Activated T-cell treated with anti-CD3 and anti-CD28 coated beads for 48 hours (primary cell): ENCODE measurements around the gene HYAL3.
A peak's percentile ranks its signal among the peaks of the same experiment; 100 is the strongest.
"Not testable (repeated sequence)": the region's sequence is repeated elsewhere in the genome, so short reads cannot be mapped to it uniquely, and the experiment has no call there.

ENCODE experiments used
- DNase-seq: peaks from one replicate; pipeline ENCODE4 v3.0.0-alpha.2; 2020; ENCODE audit warnings: low read depth

The HYAL3 gene

DNA sequence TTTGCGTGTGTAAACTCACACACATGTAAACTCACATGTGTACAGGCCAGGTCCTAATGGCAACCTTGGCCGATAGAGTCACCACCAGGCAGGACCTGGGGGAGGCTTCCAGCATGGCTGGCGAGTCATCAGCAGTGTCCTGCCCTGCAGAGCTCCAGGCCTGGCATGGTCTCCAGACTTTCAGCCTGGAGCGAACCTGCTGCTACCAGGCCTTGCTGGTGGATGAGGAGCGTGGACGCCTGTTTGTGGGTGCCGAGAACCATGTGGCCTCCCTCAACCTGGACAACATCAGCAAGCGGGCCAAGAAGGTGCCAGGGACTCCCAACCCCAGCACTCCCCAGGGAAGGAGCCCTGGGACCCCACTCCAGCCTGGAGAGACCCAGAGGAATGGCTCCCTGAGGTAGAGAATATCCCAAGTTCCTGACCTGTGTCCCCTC lies 29.2 kb downstream of the HYAL3 start:
- no peak for DNase-seq

DNA sequence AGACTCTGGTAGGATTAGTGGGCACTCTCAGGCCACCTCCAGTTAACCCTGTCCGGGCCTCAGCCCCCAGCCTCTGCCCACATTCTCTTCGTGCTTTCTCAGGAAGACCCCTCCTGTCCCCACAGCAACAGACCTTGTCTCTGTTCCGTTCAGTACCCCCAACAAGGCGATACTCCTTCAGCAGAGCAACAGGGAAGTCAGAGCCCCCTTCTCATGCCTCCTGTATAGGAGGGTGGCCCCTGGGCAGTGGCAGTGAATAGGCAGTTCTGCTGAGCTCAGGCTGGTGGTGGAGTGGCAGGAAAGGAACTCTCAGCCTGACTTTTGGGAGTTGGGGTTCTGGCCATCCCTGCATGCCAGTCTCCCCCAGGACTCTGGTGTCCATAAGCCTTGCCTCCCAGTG lies 29.7 kb downstream of the HYAL3 start:
- no peak for DNase-seq

DNA sequence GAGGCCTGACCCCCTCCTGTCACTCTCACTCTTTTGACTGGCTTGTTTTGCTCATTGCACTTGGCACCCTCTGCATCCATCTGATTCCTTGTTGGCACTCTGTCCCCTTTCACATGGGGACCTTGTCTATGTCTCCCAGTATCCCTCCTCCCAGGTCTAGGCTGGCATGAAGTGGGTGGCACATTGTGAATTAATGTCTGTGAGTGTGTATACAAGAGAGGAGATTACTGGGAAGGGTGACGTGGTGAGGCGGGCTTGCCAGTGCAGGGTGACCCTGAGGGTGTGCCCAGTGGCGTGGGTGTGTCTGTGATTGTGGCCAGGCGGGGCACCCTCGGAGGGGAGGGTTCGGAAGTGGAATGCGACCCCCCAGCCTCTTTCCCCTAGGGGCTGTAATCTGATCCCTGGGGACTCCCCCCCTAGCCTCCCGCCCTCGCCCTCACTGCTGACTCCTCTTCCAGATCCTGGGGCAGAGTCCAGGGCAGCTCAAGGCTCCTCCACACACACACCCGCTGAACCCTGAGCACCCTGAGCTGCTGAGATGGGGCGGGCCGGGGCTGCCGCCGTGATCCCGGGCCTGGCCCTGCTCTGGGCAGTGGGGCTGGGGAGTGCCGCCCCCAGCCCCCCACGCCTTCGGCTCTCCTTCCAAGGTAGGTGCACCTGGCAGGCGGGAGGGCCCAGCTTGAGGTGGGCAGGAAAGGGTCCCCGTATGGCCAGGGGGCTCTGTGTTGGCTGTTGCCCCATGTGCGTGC lies 30.3 kb downstream of the HYAL3 start, which contains the start of gene SEMA3B:
SEMA3B (plus strand) TSS at position 445 of the 749 bp plus-strand sequence; CDS start at position 539, 94 bp downstream.
- DNase-seq, result no peak

DNA sequence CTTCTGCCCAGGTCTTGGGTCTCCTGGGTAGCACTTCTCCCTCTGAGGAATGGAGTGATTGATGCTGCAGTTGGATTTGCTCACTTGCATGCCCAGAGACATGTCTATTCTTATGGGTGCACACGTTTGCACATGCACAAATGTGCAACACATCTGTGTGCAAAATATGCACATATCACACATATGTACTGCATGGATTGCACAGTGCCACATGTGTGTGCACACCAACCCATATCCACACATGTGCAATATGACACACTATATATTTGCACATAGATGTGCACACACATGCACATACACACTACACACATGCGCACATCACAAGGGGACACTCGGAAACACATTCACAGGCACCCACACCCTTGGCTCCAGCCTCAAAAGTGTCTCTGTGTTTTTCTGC lies 30.9 kb downstream of the HYAL3 start:
- DNase-seq, result no peak

DNA sequence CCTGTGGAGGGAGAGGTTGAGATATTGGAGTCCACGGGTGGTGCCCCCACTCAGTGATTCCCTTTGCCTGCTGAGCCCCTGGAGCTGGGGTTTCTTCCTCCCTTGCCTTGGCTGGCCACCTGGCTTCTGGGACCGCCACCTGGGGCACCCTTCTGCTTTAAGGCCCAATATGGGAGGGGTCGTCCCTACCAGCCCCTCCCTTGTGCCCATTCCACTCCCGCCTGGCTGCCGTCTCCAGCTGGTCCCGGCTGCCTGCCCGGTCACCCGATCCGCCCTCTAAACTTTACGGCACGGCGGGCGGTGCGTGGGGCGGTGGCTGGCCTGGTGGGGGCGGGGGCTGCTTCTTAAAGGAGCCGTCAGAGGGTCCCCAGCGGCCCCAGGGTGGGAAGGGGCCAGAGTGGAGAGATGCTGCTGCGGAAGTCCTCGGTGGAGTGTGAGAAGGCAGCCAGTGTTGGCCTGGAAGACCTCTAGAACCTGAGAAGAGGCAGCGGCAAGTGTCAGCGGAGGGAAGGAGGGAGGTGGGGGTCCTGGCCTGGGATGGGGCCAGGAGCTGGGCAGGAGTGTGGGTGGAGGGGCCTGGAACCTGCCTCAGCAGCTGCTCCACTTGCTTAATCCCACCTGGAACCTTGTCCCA lies 31.8 kb downstream of the HYAL3 start:
- DNase-seq, result no peak

DNA sequence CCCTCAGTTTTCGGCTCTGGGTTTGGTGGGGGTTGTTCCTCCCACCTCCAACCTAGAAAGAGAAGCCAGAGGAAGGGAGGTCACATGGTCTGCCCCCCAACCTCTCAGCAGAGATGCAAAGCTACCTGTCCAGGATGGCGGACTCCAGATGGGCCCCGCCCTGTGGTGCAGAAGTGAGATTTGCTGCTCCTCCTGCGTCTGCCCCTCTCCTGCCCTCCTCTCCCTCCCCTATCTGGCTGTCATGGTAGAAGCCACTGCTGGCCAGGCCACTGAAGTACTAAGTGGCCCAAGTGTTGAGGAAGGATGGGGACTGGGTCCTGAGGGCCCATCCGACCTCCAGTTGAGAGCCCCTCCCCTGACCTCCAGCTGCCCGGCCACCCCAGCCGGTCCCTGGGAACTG lies 32.4 kb downstream of the HYAL3 start:
- DNase-seq, result no peak

DNA sequence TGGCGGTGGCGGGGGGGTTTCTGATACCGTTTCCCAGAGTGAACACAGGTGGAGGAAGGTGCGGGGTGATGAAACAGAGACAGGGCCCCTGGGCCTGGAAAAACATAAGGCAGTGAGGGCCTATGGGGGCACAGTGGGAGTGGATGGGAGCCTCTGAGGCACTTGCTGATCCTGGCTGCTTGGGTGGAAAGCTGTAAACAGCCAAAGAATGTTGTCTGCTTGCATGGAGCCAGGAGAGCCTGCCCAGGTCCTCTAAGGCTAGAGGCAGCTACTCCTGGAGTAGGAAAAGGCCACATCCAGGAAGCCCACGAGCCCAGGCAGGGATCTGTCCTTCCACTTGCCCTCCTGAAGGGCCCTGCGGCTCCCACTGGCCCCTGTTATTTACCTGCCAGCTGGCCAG lies 33.2 kb downstream of the HYAL3 start:
- no peak for DNase-seq

DNA sequence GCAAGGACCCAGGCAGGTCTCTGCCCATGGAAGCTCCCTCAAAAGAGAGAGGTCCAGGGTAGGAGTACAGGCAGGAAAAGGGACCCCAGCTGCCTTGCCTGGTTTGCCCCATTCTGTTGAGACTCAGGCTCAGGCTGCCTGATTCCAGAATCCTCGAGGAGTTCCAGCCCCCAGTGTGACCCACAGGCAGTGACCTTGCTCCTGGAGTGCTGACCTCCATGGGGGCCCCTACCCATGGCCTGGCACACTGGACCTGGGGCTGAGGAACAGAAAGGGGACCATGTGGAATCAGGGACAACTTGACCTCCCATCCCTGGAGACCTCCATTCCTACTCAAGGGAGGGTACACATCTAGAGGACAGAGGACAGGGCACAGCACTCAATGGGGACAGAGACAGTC lies 33.6 kb downstream of the HYAL3 start:
- no peak for DNase-seq

DNA sequence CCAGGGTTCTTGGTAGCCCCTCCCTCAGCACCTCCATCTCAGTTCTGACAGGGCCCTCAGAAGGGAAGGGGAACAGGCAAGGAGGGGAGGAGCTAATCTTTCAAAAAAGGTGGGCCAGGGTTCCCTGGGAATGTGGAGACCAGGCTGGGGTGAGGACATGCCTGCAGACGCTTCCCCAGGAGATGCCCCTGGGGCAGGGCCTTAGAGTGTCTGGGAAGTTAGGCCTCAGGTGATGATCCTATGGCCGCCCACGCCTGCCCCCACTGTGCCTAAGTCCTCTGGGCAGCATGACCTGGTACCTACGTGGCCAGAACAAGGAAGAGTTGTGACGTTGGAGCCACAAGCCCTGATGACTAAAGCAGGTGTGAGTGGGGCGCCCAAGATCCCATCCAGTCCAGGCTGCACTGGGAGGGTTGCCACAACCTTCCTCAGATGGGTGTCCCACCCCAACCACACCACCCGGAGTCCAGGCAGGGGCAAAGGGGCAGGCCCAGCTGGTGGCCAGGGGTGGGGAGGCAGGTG lies 34.2 kb downstream of the HYAL3 start:
- no peak for DNase-seq

DNA sequence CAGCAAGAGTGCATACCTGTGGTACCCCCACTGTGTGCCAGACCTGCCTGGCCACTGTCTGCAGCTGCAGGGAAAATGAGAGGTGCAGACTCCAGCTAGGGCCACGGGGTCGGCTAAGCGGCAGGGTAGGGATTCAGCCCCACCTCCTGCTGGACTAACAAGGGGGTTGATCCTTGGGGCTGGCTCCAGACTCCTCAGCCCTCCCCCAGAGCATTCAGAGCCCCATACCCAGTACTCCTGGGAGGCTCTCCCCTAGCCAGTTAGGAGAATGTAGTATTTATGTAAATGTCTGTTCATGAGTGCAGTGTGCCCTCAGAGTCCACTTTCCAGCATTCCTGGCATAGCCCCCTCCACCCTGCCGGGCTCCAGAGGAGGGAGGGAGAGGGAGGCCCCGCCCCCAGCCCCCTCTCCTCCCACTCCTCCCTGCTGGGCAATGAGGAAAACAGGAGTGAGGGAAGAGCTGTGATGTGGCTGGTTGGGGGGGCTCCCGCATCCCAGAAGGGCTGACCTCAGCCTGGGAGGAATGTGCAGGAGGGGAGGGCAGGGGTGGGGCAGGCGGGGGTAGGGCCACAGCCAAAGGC lies 34.7 kb downstream of the HYAL3 start:
- DNase-seq, result no peak

DNA sequence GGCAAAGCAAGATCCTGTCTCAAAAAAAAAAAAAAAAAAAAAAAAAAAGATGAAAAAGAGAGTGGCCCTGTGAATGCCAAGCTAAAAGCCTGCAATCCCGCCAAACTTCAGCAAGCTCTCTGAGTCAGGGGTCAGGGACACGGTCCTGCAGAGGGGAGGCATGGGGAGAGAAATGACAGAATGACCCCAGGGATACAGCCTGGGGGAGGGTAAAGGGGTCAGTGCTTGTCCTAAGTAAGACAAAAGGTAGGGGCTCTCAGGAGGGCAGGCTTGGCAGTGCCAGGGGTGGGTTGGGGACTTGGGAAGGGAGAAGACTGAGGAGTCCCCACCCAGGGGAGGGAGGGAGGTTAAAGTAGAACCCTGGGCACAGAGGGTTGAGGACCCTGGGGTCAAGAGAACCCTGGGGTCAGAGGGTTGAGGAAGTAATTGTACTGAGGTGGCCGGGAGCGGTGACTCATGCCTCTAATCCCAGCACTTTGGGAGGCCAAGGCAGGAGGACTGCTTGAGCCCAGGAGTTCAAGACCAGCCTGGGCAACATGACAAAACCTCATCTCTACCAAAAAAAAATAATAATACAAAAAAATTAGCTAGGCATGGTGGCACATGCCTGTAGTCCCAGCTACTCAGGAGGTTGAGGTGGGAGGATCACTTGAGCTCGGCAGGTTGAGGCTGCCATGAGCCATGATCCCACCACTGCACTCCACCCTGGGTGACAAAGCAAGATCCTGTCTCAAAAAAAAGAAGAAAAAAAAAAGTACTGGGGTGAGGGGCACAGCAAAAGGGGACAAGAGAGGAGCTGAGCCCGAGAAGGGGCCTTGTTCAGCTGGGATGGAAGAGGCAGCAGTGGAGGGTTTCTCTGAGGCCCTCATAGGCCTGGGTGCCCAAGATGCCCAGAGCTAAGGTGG lies 35.5 kb downstream of the HYAL3 start:
- DNase-seq, result no peak

DNA sequence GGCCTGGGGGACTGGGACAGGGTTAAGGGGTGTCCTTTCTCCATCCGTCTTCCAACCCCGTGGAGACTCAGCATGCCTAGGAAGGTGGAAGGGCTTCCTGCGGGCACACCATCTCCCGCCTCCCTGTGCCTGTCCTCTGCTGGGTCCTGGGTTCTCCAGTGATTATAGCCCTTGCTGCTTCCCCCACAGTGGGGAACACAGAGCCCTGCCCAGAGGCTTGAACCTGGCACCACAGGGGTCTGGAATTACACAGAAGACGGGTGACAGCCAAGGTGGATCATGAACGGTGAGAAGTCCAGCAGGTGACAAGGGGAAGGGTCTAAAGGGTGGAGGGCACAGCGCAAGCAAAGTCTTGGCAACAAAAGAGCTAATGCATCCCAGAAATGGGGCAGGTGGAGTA lies 36.4 kb downstream of the HYAL3 start:
- DNase-seq, result no peak

DNA sequence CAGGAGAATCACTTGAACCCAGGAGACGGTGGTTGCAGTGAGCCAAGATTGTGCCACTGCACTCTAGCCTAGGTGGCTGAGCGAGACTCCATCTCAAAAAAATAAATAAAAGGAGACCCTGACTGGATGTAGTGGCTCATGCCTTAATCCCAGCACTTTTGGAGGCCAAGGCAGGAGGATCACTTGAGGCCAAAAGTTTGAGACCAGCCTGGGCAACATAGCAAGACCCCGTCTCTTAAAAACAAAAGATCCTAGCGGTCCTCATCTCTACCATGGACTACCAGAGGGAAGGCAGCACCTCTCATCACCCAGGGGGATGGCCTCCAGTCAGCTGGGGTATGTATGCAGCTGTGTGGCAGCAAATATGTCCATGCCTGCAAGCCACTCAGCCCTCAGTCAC lies 37.0 kb downstream of the HYAL3 start:
- not testable (repeated sequence) for DNase-seq

DNA sequence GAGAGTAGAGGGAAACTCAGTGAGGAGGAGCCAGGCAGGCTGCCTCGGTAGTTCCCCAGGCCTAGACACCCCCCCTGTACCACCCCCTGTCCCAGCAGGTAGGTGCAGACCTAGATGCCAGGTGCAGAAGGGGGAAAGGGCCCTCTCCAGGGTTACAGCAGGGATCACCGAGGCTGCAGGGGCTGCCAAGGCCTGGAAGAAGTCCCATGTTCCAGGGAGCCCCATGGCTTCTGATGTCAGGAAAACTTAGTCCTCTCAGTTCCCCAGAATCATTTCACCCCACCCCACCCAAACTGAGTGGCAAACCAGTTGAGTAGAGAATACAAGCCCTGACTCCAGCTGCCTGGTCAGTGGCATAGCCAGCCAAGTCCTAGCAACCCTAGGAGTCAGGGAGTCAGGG lies 37.7 kb downstream of the HYAL3 start:
- no peak for DNase-seq

DNA sequence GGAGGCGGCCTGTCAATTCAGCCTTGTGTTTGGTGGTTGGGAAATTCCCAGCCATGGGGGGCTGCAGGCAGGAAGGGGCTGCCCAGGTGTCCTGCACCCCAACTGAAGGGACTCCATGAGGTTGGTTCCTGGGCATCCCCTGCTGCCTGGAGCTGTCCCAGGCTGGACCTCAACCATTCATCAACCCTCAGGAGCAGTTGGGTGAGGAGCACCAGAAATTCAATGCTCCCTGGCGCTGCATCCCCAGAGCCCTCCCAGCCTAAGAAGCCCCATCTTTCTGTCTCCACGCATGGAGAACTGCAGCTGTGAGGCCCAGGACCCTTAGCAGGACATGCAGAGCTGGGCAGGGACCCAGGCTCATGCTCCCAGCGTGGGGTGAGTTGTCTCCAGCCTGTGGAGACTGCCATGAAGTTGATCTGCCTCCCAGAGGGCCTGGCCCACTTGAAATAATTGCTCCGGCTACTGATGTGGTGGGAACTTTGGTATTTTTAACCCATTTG lies 38.2 kb downstream of the HYAL3 start:
- DNase-seq, result no peak

DNA sequence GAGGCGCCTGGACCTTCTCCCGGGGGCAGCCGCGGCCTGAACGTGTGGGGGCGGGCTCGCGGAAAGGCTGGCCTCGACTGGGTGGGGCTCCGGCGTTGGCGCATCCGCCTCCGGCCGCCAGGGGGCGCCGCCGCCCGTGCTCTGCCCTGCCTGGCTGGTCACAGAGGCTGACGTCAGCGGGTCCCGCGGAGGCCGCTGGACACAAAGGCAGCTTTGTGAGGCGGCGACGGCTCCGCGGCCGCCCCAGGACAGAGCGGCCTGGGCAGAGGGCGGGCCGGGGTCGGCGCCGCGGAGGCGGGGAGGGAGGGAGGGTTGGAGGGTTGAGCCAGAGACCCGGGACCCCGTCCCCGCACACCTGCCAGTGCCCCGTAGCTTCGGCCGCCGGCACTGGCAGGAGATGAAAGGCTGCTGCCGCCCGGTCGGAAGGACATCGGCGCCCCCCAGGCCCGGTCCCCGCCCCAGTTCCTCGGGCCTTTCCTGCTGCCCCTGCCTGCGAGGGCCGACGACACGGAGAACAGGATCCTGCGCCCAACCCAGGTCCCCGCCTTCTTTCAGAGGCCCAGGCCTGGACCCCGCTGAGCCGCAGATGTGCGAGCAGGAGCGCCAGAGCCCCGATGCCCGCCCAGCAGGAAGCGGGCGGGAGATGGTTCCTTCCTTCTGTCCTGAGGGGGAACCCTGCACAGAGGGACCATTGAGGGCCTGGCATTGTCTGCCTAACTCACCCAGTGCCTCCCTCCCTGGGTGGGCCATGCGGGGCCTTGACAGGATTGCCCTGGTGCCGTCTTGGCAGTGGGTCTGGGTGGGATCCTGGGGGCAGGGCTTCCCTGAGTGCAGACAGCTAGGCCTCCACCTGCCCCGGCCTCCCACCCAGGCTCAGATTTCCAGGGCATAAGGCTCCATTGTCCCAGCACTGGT lies 38.9 kb downstream of the HYAL3 start:
- peak; percentile 89 for DNase-seq

DNA sequence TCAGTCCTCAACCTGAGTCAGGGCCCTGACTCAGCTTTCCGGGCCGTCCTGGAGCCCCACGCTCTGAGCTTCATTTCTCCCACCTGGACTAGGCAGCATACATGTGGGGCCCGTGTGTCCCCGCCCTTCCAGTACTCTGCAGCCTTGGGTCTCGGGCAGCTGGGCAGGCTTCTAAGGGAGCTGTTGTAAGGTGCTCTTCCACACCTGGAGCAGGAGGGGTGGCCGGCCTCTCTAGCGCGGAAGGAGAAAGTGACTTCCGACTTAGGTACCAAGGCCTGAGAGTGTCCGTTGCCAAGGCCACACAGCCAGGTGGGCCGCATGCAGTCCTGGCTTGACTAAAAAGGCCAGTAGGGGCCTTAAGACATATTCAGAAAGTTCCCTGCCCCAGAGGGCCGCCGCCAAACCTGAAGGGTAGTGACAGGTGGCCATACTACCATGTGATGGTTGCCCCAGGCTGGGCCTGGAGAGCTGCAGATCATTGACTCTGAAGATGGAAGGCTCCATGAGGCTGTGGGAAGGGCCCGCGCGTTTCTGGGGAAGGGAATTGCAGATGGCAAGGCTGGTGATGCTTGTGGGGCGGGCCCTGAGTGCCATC lies 39.7 kb downstream of the HYAL3 start:
- no peak for DNase-seq

DNA sequence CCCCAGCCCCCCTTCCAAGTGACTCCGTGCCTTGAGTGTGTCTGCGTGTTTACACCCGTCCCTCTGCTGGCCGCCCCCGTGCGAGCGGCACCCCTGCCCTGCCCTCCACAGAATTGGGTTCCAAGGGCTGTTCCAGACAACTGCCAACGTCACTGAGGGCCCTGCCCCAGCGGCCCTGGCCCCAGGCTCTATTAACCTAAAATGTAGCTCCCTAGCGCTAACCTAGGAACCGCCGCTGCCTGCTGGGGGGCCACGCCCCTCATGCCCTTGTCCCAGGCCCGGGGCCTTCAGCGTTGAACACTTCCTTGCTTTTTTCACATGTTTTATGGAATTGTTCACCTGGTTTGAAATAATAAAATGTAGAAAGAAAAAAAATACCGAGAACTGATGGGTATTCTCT lies 40.2 kb downstream of the HYAL3 start:
- no peak for DNase-seq

DNA sequence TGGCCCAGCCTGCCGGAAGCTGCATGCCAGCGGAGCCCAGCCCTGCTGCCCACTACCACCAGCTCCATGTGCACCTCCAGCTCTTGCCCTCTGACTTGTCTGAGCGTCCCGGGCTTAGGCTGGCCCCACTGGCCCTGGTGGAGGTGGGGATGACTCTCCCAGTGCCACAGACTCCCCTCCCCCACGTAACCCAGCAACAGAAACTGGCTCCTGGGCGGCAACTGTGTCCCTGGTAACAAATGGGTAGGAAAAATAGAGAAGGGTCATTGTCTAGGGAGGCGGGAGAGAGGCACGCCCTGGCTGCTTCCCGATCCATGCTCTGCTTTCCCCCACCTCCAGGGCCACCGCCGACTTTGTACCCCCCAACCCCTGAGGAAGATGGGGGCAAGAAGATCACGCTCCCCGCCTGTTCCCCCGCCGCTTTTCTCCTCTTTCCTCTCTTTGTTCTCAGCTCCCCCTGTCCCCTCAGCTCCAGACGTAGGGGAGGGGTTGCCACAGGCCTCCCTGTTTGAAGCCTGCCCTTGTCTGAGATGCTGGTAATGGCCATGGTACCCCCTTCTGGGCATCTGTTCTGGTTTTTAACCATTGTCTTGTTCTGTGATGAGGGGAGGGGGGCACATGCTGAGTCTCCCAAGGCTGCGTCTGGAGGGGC lies 41.0 kb downstream of the HYAL3 start:
- no peak for DNase-seq
